Inflammatory macrophage treated with lipopolysaccharide for 1 hour (primary cell): ENCODE measurements around the gene GNG13.

ENCODE experiments used
- DNase-seq, 2 donors: peaks; one replicate each; pipeline ENCODE4 v3.0.0-alpha.2; 2020 to 2022

Gene GNG13

GRCh38 chr16:793414-793813, 7.1 kb downstream of the GNG13 start:
- no peak for DNase-seq

GRCh38 chr16:792221-792995, 8.1 kb downstream of the GNG13 start:
- DNase-seq, result no peak

GRCh38 chr16:791131-791530, 9.4 kb downstream of the GNG13 start:
- no peak for DNase-seq

- no peak for DNase-seq
These were observed 10.4 kb downstream of the GNG13 start for GRCh38 chr16:790086-790485.

- no peak for DNase-seq
These were observed 11.2 kb downstream of the GNG13 start for GRCh38 chr16:789191-789850.

- DNase-seq, result peak; percentile 87 to 93
These were observed 12.0 kb downstream of the GNG13 start, which contains the start of gene CHTF18 for GRCh38 chr16:788399-789126. TSS of gene CHTF18 (plus strand) at chr16:788620. CDS start at chr16:788685, 65 bp downstream.

GRCh38 chr16:787978-788398, 12.5 kb downstream of the GNG13 start, which contains the start of gene RPUSD1:
TSS of gene RPUSD1 (minus strand) at chr16:788381. CDS start at chr16:787737, 644 bp downstream.
- no peak for DNase-seq

- no peak for DNase-seq
These were observed 13.1 kb downstream of the GNG13 start for GRCh38 chr16:787321-787966.

- peak; percentile 30 to 76 for DNase-seq
These were observed 14.7 kb downstream of the GNG13 start for GRCh38 chr16:785563-786535.

- no peak for DNase-seq
These were observed 16.1 kb downstream of the GNG13 start for GRCh38 chr16:784431-784830.

GRCh38 chr16:783404-784161, 17.0 kb downstream of the GNG13 start:
- DNase-seq, result no peak

GRCh38 chr16:782766-783403, 17.6 kb downstream of the GNG13 start:
- DNase-seq, result no peak

- no peak for DNase-seq
These were observed 18.3 kb downstream of the GNG13 start for GRCh38 chr16:782258-782657.

- no peak for DNase-seq
These were observed 19.1 kb downstream of the GNG13 start for GRCh38 chr16:781346-782010.

GRCh38 chr16:780296-780695, 20.2 kb downstream of the GNG13 start:
- no peak for DNase-seq

GRCh38 chr16:779561-779960, 21.0 kb downstream of the GNG13 start:
- DNase-seq, result no peak

GRCh38 chr16:778909-779527, 21.5 kb downstream of the GNG13 start:
- DNase-seq, result no peak

- no peak for DNase-seq
These were observed 22.1 kb downstream of the GNG13 start for GRCh38 chr16:778447-778846.

GRCh38 chr16:777826-778225, 22.7 kb downstream of the GNG13 start:
- no peak for DNase-seq
